ENCODE measurements around the gene OXSR1.

GRCh38 chr3:38116471-38117162 lies 48.7 kb upstream of the OXSR1 start:
- TF ChIP-seq POLR2A (IDR thresholded peaks at IDR 0.05) (no peak), CTCF (IDR thresholded peaks at IDR 0.05 in 8 of 11, conservative IDR thresholded peaks at IDR 0.05 in 3 of 11) (no peak)

All from spleen (tissue), 7 donors.